ENCODE data around the gene NEURL2. TPM values are rescaled to one million over a fixed set of nuclear protein-coding genes. Genes with fewer than 3 reads are reported as not detected.

Gene NEURL2
- total RNA-seq, 6 experiments from 2014 or later = 1.5 to 2.3 (median 1.9) TPM

DNA sequence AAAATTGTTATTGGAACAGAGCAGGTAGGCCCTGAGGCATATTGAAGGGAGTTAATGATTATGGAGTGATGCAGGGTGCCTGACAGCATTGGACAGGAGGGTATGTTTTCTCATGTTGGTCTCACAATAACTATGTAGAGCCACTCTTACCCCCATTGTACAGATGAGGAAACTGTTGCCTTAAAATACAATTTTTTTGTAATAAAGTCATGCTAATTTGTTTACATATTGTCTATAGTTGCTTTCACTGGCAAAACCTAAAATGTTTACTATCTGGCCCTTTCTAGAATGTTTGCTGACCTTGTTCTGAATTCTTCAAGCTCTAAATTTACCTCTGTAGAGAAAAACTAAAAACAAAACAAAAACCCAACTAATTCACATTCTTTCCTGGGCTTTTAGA is 39.5 kb downstream of the NEURL2 start:
- no peaks in the 10 kb centered on the region for H3K27me3 Mint-ChIP-seq (ENCODE audit: insufficient read depth)
- TF ChIP-seq CTCF (IDR thresholded peaks at IDR 0.05) = no peak
- no peak overlapping the region for H3K4me3 Mint-ChIP-seq
- H3K4me1 Mint-ChIP-seq (ENCODE audit: low read depth) = peaks cover 9% of the 10 kb centered on the region; the same call in 1 of the 2 replicates
- H3K36me3 Mint-ChIP-seq (ENCODE audit: low read depth) = peaks cover 13% of the 10 kb centered on the region; the same call in 1 of the 2 replicates
- no peak for DNase-seq
- no peaks in the 10 kb centered on the region for H3K9me3 Mint-ChIP-seq
- no peak overlapping the region for H3K27ac Mint-ChIP-seq

DNA sequence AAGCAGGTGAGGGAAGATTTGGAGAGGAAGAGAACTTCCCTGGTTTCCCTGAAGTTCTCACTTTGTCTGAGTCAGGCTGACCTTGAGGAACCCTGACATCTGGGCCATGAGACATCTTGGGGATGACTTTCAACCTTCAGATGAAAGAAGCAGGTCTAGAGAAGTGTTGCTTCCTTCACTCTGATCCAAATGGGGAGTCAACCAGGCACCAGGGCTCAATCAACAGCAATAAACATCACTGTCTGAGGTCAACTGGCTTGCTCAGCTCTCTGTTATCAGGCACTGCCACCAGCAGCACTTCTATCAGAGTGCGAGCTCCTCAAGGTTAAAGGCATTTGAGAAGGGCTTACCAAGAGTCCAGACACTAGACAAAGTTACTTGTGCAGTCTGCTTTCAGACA is 40.1 kb downstream of the NEURL2 start:
- H3K9me3 Mint-ChIP-seq = no peaks in the 10 kb centered on the region
- peaks cover 3% of the 10 kb centered on the region; the same call in 1 of the 2 replicates for H3K4me1 Mint-ChIP-seq (ENCODE audit: low read depth)
- H3K27ac Mint-ChIP-seq = no peak overlapping the region
- H3K4me3 Mint-ChIP-seq = no peak overlapping the region
- peaks cover 12% of the 10 kb centered on the region; the same call in 1 of the 2 replicates for H3K36me3 Mint-ChIP-seq (ENCODE audit: low read depth)
- no peak for TF ChIP-seq CTCF (IDR thresholded peaks at IDR 0.05)
- no peaks in the 10 kb centered on the region for H3K27me3 Mint-ChIP-seq (ENCODE audit: insufficient read depth)
- DNase-seq = no peak

DNA sequence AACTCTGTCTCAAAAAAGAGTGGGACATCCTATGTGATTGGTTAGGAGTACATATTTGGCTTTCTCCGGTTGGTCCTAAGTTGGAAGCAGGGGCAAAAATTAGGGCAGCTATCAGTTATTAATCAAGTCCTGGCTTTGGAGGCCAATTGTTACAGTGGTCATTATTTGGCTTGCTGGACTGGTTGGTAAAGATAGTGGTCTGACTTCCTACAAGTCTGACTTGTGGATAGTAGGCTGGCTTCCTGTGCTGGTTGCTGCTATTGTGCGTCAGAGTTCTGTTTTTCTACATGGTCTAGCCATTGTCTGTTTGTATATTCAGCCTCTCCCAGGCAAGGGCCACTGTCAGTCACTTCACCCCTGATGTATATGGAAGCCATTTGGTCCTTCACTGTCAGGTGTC is 40.8 kb downstream of the NEURL2 start:
- Mint-ChIP-seq H3K27ac (no peak overlapping the region), H3K27me3 (ENCODE audit: insufficient read depth) (no peaks in the 10 kb centered on the region), H3K36me3 (ENCODE audit: low read depth) (peaks cover 12% of the 10 kb centered on the region; the same call in 1 of the 2 replicates), H3K9me3 (no peaks in the 10 kb centered on the region), H3K4me1 (ENCODE audit: low read depth) (no peaks in the 10 kb centered on the region), H3K4me3 (no peak overlapping the region)
- TF ChIP-seq CTCF (IDR thresholded peaks at IDR 0.05) = no peak
- no peak for DNase-seq

- peaks cover 2% of the 10 kb centered on the region; the same call in 1 of the 2 replicates for H3K27me3 Mint-ChIP-seq (ENCODE audit: insufficient read depth)
- no peaks in the 10 kb centered on the region for H3K9me3 Mint-ChIP-seq
- DNase-seq = no peak
- H3K4me1 Mint-ChIP-seq (ENCODE audit: low read depth) = no peaks in the 10 kb centered on the region
- peaks cover 8% of the 10 kb centered on the region; the same call in 1 of the 2 replicates for H3K36me3 Mint-ChIP-seq (ENCODE audit: low read depth)
- H3K27ac Mint-ChIP-seq = no peak overlapping the region
- no peak overlapping the region for H3K4me3 Mint-ChIP-seq
- no peak for TF ChIP-seq CTCF (IDR thresholded peaks at IDR 0.05)
Measured at GRCh38 chr20:45848969-45849582, 41.9 kb downstream of the NEURL2 start.

DNA sequence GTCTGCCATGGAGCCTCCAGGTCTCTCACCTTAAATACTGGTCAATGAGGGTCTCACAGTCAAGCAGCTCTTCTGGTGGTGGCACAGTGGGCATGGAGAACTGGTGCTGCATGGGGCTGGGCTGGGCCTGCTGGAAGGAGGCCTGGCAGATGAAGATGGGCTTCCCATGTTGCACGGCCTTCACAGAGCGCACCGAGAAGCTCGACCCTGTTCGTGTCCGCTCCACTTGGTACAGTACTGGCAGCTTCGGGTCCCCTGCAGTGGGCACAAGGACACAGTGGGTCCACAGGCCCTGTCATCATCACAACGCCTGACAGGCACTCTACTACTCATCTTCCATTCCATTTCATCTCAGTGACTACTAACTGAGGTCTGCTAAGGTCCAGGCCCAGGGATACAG is 42.6 kb downstream of the NEURL2 start:
- H3K9me3 Mint-ChIP-seq = no peaks in the 10 kb centered on the region
- no peak for TF ChIP-seq CTCF (IDR thresholded peaks at IDR 0.05)
- peaks cover 2% of the 10 kb centered on the region; the same call in 1 of the 2 replicates for H3K27me3 Mint-ChIP-seq (ENCODE audit: insufficient read depth)
- DNase-seq = no peak
- H3K27ac Mint-ChIP-seq = no peak overlapping the region; the same call in 1 of the 2 replicates
- no peaks in the 10 kb centered on the region for H3K4me1 Mint-ChIP-seq (ENCODE audit: low read depth)
- H3K36me3 Mint-ChIP-seq (ENCODE audit: low read depth) = peaks cover 10% of the 10 kb centered on the region; the same call in 1 of the 2 replicates
- no peak overlapping the region for H3K4me3 Mint-ChIP-seq
